CD8-positive, alpha-beta memory T cell (primary cell): ENCODE results near the gene CDHR3. TPM values are rescaled to one million over a fixed set of nuclear protein-coding genes. Genes with fewer than 3 reads are reported as not detected.

ENCODE experiments used
- CTCF ChIA-PET: fragments of 350-600 bp; sonication (Branson Sonifier 250); formaldehyde crosslinking; loops from one replicate; lab custom pipeline; 2021; ENCODE audit warnings: antibody characterized with exemption; lab: Charles Lee
- POLR2A ChIA-PET: fragments of 350-600 bp; sonication (Branson Sonifier 250); formaldehyde crosslinking; loops from one replicate; lab custom pipeline; 2021; ENCODE audit warnings: antibody characterized with exemption; lab: Charles Lee
- DNase-seq, 5 donors: peaks; one replicate each; pipeline versions ENCODE4 v3.0.0 to v3.0.0-alpha.2; 2020 to 2022; ENCODE audit warnings: mixed read lengths in 1 of 5
- H3K27ac ChIP-seq: one replicate; pipeline ENCODE4 v1.7.0; 2013; ENCODE audit warnings: low read depth, mild to moderate bottlenecking, low read length, moderate library complexity
- H3K27me3 ChIP-seq: 2 replicates; pipeline ENCODE4 v1.7.0; 2013; ENCODE audit warnings: low read length, mild to moderate bottlenecking; ENCODE audit not compliant: insufficient read depth, poor library complexity, severe bottlenecking
- H3K36me3 ChIP-seq: 2 replicates; pipeline ENCODE4 v1.7.0; 2013; ENCODE audit warnings: mild to moderate bottlenecking, low read length, moderate library complexity; ENCODE audit not compliant: insufficient read depth
- H3K4me1 ChIP-seq: 2 replicates; pipeline ENCODE4 v1.7.0; 2013; ENCODE audit warnings: mild to moderate bottlenecking, low read length, moderate library complexity; ENCODE audit not compliant: insufficient read depth
- H3K4me3 ChIP-seq: 2 replicates; pipeline ENCODE4 v1.7.0; 2013; ENCODE audit warnings: mild to moderate bottlenecking, low read length
- H3K9me3 ChIP-seq: 2 replicates; pipeline ENCODE4 v1.7.0; 2013; ENCODE audit warnings: mild to moderate bottlenecking, low read length
- H3K27ac Mint-ChIP-seq, 8 donors: one replicate each; pipeline ENCODE4 v1.8.0; 2020 to 2021; ENCODE audit warnings: mixed read lengths in 8 of 8, mild to moderate bottlenecking in 6 of 8, inconsistent platforms in 3 of 8, moderate library complexity in 3 of 8
- H3K27me3 Mint-ChIP-seq, 2 donors: one replicate each; pipeline ENCODE4 v1.8.0; 2020 to 2021; ENCODE audit warnings: mixed read lengths in 2 of 2, mild to moderate bottlenecking in 1 of 2, moderate library complexity in 1 of 2
- H3K36me3 Mint-ChIP-seq, 3 donors: one replicate each; pipeline ENCODE4 v1.8.0; 2020 to 2021; ENCODE audit warnings: mixed read lengths in 3 of 3, inconsistent platforms in 1 of 3, mild to moderate bottlenecking in 1 of 3
- H3K4me1 Mint-ChIP-seq, 3 donors: one replicate each; pipeline ENCODE4 v1.8.0; 2020 to 2021; ENCODE audit warnings: mixed read lengths in 3 of 3, inconsistent platforms in 1 of 3, mild to moderate bottlenecking in 1 of 3
- H3K4me3 Mint-ChIP-seq, 7 donors: one replicate each; pipeline ENCODE4 v1.8.0; 2020 to 2021; ENCODE audit warnings: mixed read lengths in 7 of 7, mild to moderate bottlenecking in 6 of 7, moderate library complexity in 4 of 7, inconsistent platforms in 2 of 7
- H3K9me3 Mint-ChIP-seq, 5 donors: one replicate each; pipeline ENCODE4 v1.8.0; 2020 to 2022; ENCODE audit warnings: mixed read lengths in 5 of 5, mild to moderate bottlenecking in 3 of 5, moderate library complexity in 2 of 5, inconsistent platforms in 1 of 5
- polyA plus RNA-seq: library from polyadenylated mRNA; unstranded; fragments of 300-500 nt; fragmentation: Illumina TruSeq; gene quantifications from one replicate; pipeline ENCODE4 v1.2.3, GENCODE V29; 2021
- total RNA-seq, 2 experiments: library from RNA; stranded (reverse); gene quantifications; one replicate each; pipeline ENCODE4 v1.2.3, GENCODE V29; 2021

CDHR3 gene
- total and polyA plus RNA-seq, 3 experiments from 2014 or later, result 0.55 to 1.7 (median 1.4) TPM

DNA sequence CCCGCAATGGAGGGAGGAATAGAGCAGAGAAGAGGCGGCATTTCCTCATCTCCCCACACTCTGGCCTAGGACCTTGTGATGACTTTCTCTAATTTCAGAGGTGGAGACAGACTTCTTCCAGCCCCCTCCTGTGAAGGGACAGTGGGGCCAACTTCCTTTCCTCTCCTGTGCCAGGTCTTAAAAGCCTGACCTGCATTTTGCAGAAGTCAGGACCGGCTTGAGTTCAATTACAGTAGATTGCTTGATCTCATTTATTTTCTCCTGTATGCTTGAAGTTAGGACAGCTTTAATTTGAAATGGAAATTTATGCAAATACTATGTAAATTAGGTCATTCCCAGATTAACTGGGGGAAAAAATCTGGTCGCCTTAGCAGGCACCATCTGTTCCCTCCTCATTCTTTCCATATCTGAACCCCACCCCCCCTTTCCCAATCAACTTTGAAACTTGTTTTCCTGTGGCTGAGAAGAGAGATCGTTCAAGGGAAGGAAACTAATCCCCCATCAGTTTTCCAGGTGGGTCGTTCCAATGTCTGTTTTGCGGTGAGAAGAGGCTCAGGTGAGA lies 92.0 kb downstream of the CDHR3 start:
- Mint-ChIP-seq H3K27ac (no peak overlapping the region), H3K4me1 (peaks cover 18 to 22% (median 21%) of the 10 kb centered on the region in 3 donors), H3K4me3 (no peak overlapping the region), H3K36me3 (no peaks in the 10 kb centered on the region), H3K27me3 (peaks cover 3% of the 10 kb centered on the region in 2 donors), H3K9me3 (no peaks in the 10 kb centered on the region)
- no peak for DNase-seq
- ChIA-PET POLR2A (no interaction called here), CTCF (interaction anchor here (1.7 to 10.2 kb wide), 4 partner anchors 99 to 114 kb away, joined by 7 to 193 read pairs (median 21); no protein-coding TSS in a partner anchor)
- peaks cover 14% of the 10 kb centered on the region for H3K4me1 ChIP-seq
- H3K27me3 ChIP-seq, result no peaks in the 10 kb centered on the region
- H3K4me3 ChIP-seq, result no peak overlapping the region
- H3K36me3 ChIP-seq, result no peaks in the 10 kb centered on the region
- H3K27ac ChIP-seq, result no peak overlapping the region
- H3K9me3 ChIP-seq, result no peaks in the 10 kb centered on the region

DNA sequence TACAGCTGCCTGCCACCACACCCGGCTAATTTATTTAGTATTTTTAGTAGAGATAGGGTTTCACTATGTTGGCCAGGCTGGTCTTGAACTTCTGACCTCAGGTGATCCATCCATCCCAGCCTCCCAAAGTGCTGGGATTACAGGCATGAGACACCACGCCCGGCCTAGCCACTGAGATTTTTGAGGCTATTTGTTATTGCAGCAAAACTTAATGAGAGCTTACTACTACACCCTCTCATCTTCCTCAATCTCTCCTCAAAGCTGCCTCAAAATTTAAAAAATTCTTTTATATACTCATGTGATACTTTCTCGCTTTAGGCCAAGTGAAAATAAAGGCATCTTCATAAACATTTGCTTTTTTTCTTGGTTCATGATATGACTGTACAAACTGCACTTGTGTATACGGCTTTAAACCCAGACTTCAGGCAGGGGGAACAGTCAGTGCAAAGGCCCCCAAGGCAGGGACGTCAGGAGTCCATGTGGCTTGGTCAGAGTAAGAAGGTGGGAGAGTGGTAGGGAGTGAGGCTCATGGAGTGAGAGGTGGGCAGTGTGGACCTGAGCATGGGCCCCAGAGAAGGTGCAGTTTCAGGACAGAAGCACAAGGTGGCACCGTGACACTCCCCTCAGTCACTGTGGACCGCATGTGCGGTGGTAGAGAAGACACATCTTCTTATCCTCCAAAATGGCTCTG lies 93.6 kb downstream of the CDHR3 start:
- ChIA-PET CTCF (interaction anchor here (0.7 to 10.2 kb wide), 17 partner anchors 9 to 122 kb away, joined by 3 to 193 read pairs (median 6); no protein-coding TSS in a partner anchor), POLR2A (no interaction called here)
- H3K36me3 Mint-ChIP-seq, result no peaks in the 10 kb centered on the region
- H3K27me3 Mint-ChIP-seq, result no peaks in the 10 kb centered on the region
- H3K4me3 ChIP-seq, result no peak overlapping the region
- H3K27ac Mint-ChIP-seq, result peak overlapping the region in 1 of 8 donors; percentile 31
- no peak overlapping the region for H3K27ac ChIP-seq
- DNase-seq, result peak; percentile 49 to 79 (median 59)
- H3K4me1 ChIP-seq, result peaks cover 14% of the 10 kb centered on the region
- H3K36me3 ChIP-seq, result no peaks in the 10 kb centered on the region
- no peaks in the 10 kb centered on the region for H3K27me3 ChIP-seq
- H3K9me3 ChIP-seq, result no peaks in the 10 kb centered on the region
- no peaks in the 10 kb centered on the region for H3K9me3 Mint-ChIP-seq
- H3K4me3 Mint-ChIP-seq, result peak overlapping the region in 1 of 7 donors; percentile 24
- peaks cover 18 to 22% (median 21%) of the 10 kb centered on the region in 3 donors for H3K4me1 Mint-ChIP-seq

DNA sequence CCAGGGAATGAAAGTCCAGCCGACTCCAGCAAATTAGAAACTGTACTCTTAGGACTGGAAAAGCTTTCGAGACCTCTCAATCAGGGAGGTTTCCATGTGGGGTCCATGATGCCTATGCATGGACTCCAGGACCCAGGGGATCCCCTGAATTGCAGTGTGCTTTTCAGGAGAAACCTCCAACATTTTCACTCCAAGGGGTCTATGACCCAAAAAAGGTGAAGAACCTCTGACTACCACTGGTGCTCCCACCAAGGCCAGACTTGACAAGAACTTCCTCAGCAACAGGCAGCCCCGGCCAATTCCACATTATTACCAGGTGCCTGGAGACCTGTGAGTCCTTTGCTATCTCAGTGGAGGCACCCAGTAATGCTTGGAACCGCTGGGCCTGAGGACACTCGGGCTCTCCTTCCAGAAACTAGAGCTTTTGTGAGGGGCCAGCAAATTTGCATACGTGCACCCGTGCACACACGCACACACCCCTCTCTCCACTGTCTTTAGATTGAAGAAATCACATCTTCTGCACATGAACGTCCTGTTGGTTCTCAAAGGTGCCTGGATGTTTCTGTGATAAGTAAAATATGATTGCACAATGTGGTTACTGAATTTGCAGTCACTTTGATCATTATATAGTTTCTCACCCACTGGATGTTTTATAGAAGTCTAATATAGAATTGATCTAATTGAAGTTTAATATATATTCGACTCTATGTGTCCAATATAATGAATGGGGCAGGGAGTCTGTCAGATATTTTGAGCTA lies 94.3 kb downstream of the CDHR3 start:
- Histone ChIP-seq H3K36me3 (no peaks in the 10 kb centered on the region), H3K9me3 (no peaks in the 10 kb centered on the region), H3K27ac (no peak overlapping the region), H3K27me3 (no peaks in the 10 kb centered on the region), H3K4me1 (peaks cover 14% of the 10 kb centered on the region), H3K4me3 (no peak overlapping the region)
- H3K9me3 Mint-ChIP-seq, result no peaks in the 10 kb centered on the region
- POLR2A ChIA-PET, result interaction anchor here (1.1 kb wide), 1 partner anchor 14 kb away, joined by 5 read pairs; no protein-coding TSS in a partner anchor
- CTCF ChIA-PET, result interaction anchor here (0.9 to 10.2 kb wide), 17 partner anchors 9 to 119 kb away, joined by 3 to 193 read pairs (median 6); no protein-coding TSS in a partner anchor
- no peaks in the 10 kb centered on the region for H3K27me3 Mint-ChIP-seq
- H3K36me3 Mint-ChIP-seq, result no peaks in the 10 kb centered on the region
- peaks cover 20 to 27% (median 24%) of the 10 kb centered on the region in 3 donors for H3K4me1 Mint-ChIP-seq
- peak overlapping the region in 2 of 7 donors; percentile 24 to 34 for H3K4me3 Mint-ChIP-seq
- H3K27ac Mint-ChIP-seq, result peak overlapping the region in 1 of 8 donors; percentile 39
- DNase-seq, result no peak

DNA sequence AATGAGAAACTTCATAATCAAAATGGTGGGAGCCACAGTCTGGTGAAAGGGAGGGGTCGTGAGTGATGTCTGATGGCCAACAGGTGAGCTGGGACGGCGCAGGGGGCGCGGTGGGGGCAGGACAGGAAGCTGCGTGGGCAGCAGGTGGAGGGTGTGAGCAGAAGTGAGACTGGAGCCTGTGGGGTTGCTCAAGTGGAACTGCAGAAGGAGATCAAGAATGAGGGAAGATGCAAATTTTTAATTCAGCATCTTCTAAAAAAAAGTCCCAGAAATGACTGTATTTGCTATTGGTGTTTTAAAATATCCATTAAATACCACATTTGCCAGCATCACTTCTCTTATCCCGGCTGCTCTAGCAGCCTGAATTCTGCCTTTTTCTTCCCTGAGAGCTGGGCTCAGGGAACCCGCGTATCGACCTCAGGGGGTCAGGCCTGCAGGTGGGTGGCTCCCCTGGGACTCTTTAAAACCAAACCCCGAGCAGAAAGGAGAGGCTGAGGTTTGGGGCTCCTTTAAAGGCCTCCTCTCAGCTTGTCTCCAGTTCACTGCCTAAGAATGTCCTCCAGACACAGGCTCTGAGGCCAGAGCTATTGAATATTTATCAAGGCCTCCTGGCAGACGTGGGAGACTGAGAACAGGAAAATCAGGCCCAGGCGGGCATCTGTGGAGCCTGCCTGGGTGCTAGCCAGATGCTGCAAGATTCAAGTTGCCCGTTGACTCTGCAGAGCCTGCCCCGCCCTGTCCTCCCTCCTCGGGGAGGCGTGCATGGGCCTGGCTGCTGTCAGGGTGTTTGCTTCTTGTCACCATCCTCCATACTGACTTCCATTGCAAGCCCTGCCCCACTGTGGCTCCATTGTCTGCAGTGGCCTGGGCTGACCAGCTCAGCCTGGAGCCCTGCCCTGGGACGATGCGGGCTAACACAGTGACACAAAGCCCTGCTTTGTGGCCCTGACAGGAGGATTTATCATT lies 95.2 kb downstream of the CDHR3 start:
- peak overlapping the region in 1 of 7 donors; percentile 34 for H3K4me3 Mint-ChIP-seq
- H3K9me3 ChIP-seq, result no peaks in the 10 kb centered on the region
- H3K4me3 ChIP-seq, result no peak overlapping the region
- H3K9me3 Mint-ChIP-seq, result no peaks in the 10 kb centered on the region
- POLR2A ChIA-PET, result interaction anchor here (1.1 kb wide), 1 partner anchor 13 kb away, joined by 5 read pairs; no protein-coding TSS in a partner anchor
- no peaks in the 10 kb centered on the region for H3K36me3 ChIP-seq
- no peaks in the 10 kb centered on the region for H3K27me3 ChIP-seq
- peak overlapping the region in 3 of 8 donors; percentile 19 to 42 (median 39) for H3K27ac Mint-ChIP-seq
- CTCF ChIA-PET, result interaction anchor here (0.9 to 10.2 kb wide), 15 partner anchors 10 to 118 kb away, joined by 3 to 193 read pairs (median 6); no protein-coding TSS in a partner anchor
- H3K27ac ChIP-seq, result no peak overlapping the region
- H3K4me1 ChIP-seq, result peaks cover 14% of the 10 kb centered on the region
- H3K27me3 Mint-ChIP-seq, result no peaks in the 10 kb centered on the region
- H3K36me3 Mint-ChIP-seq, result no peaks in the 10 kb centered on the region
- DNase-seq, result peak in 1 of 5 donors; percentile 23
- peaks cover 24 to 34% (median 30%) of the 10 kb centered on the region in 3 donors for H3K4me1 Mint-ChIP-seq

DNA sequence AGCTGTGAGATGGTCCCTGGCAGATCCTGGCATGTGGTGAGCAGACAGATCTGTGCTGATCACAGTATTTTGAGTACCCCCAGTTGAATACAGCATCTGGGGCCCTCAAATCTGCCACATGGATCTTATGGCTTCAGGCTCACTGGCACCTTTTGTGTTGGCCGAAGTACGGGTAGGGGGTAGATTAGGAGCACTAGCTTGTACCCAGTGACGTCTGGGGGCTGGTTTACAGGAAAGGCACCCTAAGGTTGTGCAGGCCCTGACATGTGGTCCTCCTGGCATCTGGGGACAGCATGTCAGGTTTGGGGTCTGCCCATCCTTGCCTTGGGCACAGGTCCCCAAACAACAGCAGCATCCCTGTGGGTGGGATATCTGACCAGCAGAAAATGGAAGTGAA lies 95.9 kb downstream of the CDHR3 start:
- Mint-ChIP-seq H3K27me3 (no peaks in the 10 kb centered on the region), H3K27ac (peak overlapping the region in 1 of 8 donors; percentile 53), H3K9me3 (no peaks in the 10 kb centered on the region), H3K4me1 (peaks cover 24 to 34% (median 30%) of the 10 kb centered on the region in 3 donors), H3K4me3 (no peak overlapping the region), H3K36me3 (no peaks in the 10 kb centered on the region)
- POLR2A ChIA-PET, result no interaction called here
- no peak for DNase-seq
- Histone ChIP-seq H3K4me1 (peaks cover 14% of the 10 kb centered on the region), H3K27me3 (no peaks in the 10 kb centered on the region), H3K36me3 (no peaks in the 10 kb centered on the region), H3K27ac (no peak overlapping the region), H3K9me3 (no peaks in the 10 kb centered on the region), H3K4me3 (no peak overlapping the region)
- CTCF ChIA-PET, result interaction anchor here (1.3 to 10.2 kb wide), 8 partner anchors 9 to 105 kb away, joined by 3 to 193 read pairs (median 6); no protein-coding TSS in a partner anchor

DNA sequence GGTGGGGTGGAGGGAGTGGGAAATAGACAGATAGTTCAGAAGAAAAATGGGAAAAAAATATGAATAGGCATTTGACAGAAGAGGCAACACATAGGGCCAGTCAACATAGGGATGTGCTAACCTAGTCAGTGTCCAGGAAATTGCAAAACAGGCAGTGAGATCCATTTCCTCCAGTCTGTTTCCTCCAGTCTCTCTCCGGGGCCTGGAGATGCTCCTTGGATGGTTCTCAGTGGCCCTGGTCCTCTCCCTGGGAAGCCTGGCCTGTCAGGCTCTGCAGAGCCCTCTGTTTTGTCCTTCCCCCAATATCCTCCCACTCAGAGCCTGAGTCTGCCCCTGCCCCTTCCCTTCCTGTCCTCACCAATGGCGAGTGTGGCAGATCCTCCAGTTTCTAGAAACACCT lies 96.5 kb downstream of the CDHR3 start:
- peaks cover 24 to 34% (median 30%) of the 10 kb centered on the region in 3 donors for H3K4me1 Mint-ChIP-seq
- no peak overlapping the region for H3K4me3 ChIP-seq
- no peaks in the 10 kb centered on the region for H3K9me3 ChIP-seq
- H3K36me3 ChIP-seq, result no peaks in the 10 kb centered on the region
- POLR2A ChIA-PET, result no interaction called here
- no peak overlapping the region for H3K27ac Mint-ChIP-seq
- DNase-seq, result no peak
- no peaks in the 10 kb centered on the region for H3K27me3 ChIP-seq
- no peaks in the 10 kb centered on the region for H3K36me3 Mint-ChIP-seq
- no peak overlapping the region for H3K4me3 Mint-ChIP-seq
- no peaks in the 10 kb centered on the region for H3K27me3 Mint-ChIP-seq
- H3K4me1 ChIP-seq, result peaks cover 14% of the 10 kb centered on the region
- H3K27ac ChIP-seq, result no peak overlapping the region
- no peaks in the 10 kb centered on the region for H3K9me3 Mint-ChIP-seq
- CTCF ChIA-PET, result interaction anchor here (3.6 to 10.2 kb wide), 2 partner anchors 17 to 94 kb away, joined by 9 to 193 read pairs; no protein-coding TSS in a partner anchor

DNA sequence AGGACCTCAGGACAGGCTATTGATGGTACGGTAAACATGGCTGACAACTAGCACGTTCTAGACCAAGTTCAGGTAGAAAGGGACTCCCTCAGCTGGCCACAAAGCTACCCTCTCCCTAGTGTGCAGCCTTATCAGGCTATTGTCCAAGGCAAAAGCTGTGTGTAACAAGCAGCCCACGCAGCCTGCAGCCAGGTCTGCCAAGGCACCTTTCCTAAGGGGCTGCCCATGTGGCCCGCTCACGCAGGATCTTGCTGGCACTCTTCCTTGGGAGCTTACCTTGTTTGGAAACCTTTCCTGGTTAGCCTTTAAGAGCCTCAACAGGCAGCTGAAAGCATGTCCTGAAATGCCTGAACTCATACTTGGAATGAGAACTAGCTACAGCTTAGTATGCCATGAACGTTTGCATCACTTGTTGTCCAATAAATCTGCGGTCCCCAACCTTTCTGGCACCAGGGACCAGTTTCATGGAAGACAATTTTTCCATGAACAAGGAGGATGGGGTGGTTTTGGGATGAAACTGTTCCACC lies 97.4 kb downstream of the CDHR3 start:
- no peaks in the 10 kb centered on the region for H3K9me3 Mint-ChIP-seq
- no peaks in the 10 kb centered on the region for H3K36me3 ChIP-seq
- peaks cover 24 to 34% (median 30%) of the 10 kb centered on the region in 3 donors for H3K4me1 Mint-ChIP-seq
- CTCF ChIA-PET, result interaction anchor here (1.5 to 10.2 kb wide), 2 partner anchors 94 to 107 kb away, joined by 3 to 193 read pairs; no protein-coding TSS in a partner anchor
- H3K27me3 ChIP-seq, result no peaks in the 10 kb centered on the region
- no peaks in the 10 kb centered on the region for H3K27me3 Mint-ChIP-seq
- no peaks in the 10 kb centered on the region for H3K9me3 ChIP-seq
- H3K27ac Mint-ChIP-seq, result peak overlapping the region in 1 of 8 donors; percentile 87
- no peak for DNase-seq
- no peak overlapping the region for H3K4me3 Mint-ChIP-seq
- H3K4me3 ChIP-seq, result no peak overlapping the region
- H3K36me3 Mint-ChIP-seq, result no peaks in the 10 kb centered on the region
- peaks cover 14% of the 10 kb centered on the region for H3K4me1 ChIP-seq
- POLR2A ChIA-PET, result no interaction called here
- H3K27ac ChIP-seq, result no peak overlapping the region
